Thoracic aorta (tissue), 2 donors: ENCODE measurements around the gene PCDHGC5. TPM values are rescaled to one million over a fixed set of nuclear protein-coding genes. Genes with fewer than 3 reads are reported as not detected.

Experiments used
- ATAC-seq: fragments of 150-250 bp; one replicate; pipeline ENCODE4 v1.8.0; 2017; ENCODE audit warnings: low read depth; ENCODE audit not compliant: insufficient number of reproducible peaks, low FRiP score
- DNase-seq: peaks from one replicate; pipeline ENCODE4 v3.0.0-alpha.2; 2020; ENCODE audit warnings: low spot score
- H3K27ac ChIP-seq, 2 donors: fragments of 200-600 bp; sonication (generic); 1 replicate in 1 of 2; 2 replicates in 1 of 2; pipeline ENCODE4 v1.5.1; 2016; ENCODE audit warnings: mild to moderate bottlenecking in 2 of 2, moderate library complexity in 2 of 2
- H3K27me3 ChIP-seq: fragments of 200-600 bp; sonication (generic); replicated peaks from 2 replicates; pipeline ENCODE4 v1.6.0; 2016; ENCODE audit warnings: mild to moderate bottlenecking; ENCODE audit not compliant: insufficient read depth
- H3K36me3 ChIP-seq: fragments of 200-600 bp; sonication (generic); one replicate; pipeline ENCODE4 v1.5.1; 2016
- H3K4me1 ChIP-seq, 2 donors: fragments of 200-600 bp; sonication (generic); 1 replicate in 1 of 2; 2 replicates in 1 of 2; pipeline versions ENCODE4 v1.5.1 to v1.6.0; 2016; ENCODE audit warnings: low read depth in 2 of 2, mild to moderate bottlenecking in 1 of 2; ENCODE audit not compliant: control insufficient read depth in 1 of 2
- H3K4me3 ChIP-seq: fragments of 200-600 bp; sonication (generic); 2 replicates; pipeline ENCODE4 v1.5.1; 2016; ENCODE audit warnings: mild to moderate bottlenecking
- H3K9me3 ChIP-seq: fragments of 200-600 bp; sonication (generic); 2 replicates; pipeline ENCODE4 v1.5.1; 2016
- CTCF ChIP-seq: fragments of 200-600 bp; sonication (generic); IDR thresholded peaks from one replicate; pipeline ENCODE4 v1.5.1; 2019; ENCODE audit warnings: antibody characterized with exemption
- total RNA-seq, 2 donors: library from RNA; depleted of rRNA; stranded (reverse); fragments of >200 nt; gene quantifications; one replicate each; pipeline versions ENCODE4 v1.1.0 to v1.2.3, GENCODE V29; 2016

PCDHGC5 gene
- total RNA-seq, 2 donors from 2014 or later = 5.7 to 6.9 TPM

GRCh38 chr5:141491323-141492167 lies 2.7 kb downstream of the PCDHGC5 start:
- peaks cover 4% of the 10 kb centered on the region for H3K36me3 ChIP-seq
- peaks cover 16 to 51% of the 10 kb centered on the region in 2 donors for H3K4me1 ChIP-seq
- H3K27me3 ChIP-seq = no peaks in the 10 kb centered on the region
- no peak for TF ChIP-seq CTCF
- peak overlapping the region; percentile 49 for H3K4me3 ChIP-seq
- ATAC-seq (no peak), DNase-seq (no peak)
- no peak overlapping the region for H3K27ac ChIP-seq
- H3K9me3 ChIP-seq = no peaks in the 10 kb centered on the region

GRCh38 chr5:141492168-141492885 lies 3.4 kb downstream of the PCDHGC5 start:
- no peak for TF ChIP-seq CTCF
- Histone ChIP-seq H3K9me3 (no peaks in the 10 kb centered on the region), H3K27ac (no peak overlapping the region), H3K4me1 (peaks cover 16 to 51% of the 10 kb centered on the region in 2 donors), H3K27me3 (no peaks in the 10 kb centered on the region), H3K36me3 (peaks cover 4% of the 10 kb centered on the region), H3K4me3 (peak overlapping the region; percentile 49)
- no peak for ATAC-seq
- no peak for DNase-seq

- no peak for TF ChIP-seq CTCF
- DNase-seq = no peak
- no peak overlapping the region for H3K27ac ChIP-seq
- H3K27me3 ChIP-seq = no peaks in the 10 kb centered on the region
- H3K4me1 ChIP-seq = peaks cover 16 to 43% of the 10 kb centered on the region in 2 donors
- peak overlapping the region; percentile 10 for H3K4me3 ChIP-seq
- ATAC-seq = no peak
- peaks cover 4% of the 10 kb centered on the region for H3K36me3 ChIP-seq
- no peaks in the 10 kb centered on the region for H3K9me3 ChIP-seq
Observed at GRCh38 chr5:141493500-141494422, 4.9 kb downstream of the PCDHGC5 start.

GRCh38 chr5:141494761-141495452 lies 6.0 kb downstream of the PCDHGC5 start:
- peaks cover 9 to 32% of the 10 kb centered on the region in 2 donors for H3K4me1 ChIP-seq
- H3K4me3 ChIP-seq = peak overlapping the region; percentile 10
- no peak overlapping the region for H3K27ac ChIP-seq
- ATAC-seq (no peak), DNase-seq (no peak)
- H3K36me3 ChIP-seq = peaks cover 4% of the 10 kb centered on the region
- no peak for TF ChIP-seq CTCF
- H3K9me3 ChIP-seq = no peaks in the 10 kb centered on the region
- no peaks in the 10 kb centered on the region for H3K27me3 ChIP-seq
